ENCODE results near the gene PLCD1.
"Not testable (repeated sequence)": the region's sequence is repeated elsewhere in the genome, so short reads cannot be mapped to it uniquely, and the experiment has no call there.

The PLCD1 gene

DNA sequence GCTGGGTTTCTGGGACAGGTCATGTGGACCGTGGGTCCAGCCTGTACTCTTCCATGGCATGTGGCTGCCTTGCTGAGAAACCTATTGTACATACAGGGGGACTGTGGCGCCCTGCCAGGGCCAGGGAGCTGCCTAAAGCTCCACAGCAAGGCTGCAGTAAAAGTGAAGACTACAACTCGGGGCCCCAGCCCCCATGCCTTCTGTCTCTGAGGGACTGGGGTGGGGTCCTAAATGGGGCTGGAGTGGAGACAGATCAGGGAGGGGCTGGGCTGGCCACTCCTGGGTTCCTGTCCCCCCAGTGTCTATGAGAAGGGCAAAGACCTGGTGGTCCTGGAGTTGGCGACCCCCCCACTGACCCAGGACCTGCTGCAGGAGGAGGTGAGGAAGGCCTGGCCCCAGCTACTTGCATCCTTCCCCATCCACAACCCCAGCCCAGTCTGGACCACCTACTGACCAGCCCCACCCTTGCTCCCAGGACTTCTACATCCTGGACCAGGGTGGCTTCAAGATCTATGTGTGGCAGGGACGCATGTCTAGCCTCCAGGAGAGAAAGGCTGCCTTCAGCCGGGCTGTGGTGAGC, 31.6 kb downstream of the PLCD1 start:
- no peak for DNase-seq

DNA sequence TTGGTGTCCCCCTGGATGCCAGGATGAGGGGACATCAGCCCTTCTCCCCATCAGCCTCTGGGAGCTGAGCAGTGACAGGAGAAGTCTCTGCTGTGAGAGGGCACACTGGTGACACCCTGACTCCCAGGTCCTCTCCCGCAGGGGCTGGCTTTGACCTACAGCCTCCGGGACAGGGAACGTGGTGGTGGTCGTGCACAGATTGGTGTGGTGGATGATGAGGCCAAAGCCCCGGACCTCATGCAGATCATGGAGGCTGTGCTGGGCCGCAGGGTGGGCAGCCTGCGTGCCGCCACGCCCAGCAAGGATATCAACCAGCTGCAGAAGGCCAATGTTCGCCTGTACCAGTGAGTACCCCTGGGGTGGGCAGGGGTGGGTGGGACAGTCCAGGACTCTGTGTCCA, 32.1 kb downstream of the PLCD1 start:
- no peak for DNase-seq

DNA sequence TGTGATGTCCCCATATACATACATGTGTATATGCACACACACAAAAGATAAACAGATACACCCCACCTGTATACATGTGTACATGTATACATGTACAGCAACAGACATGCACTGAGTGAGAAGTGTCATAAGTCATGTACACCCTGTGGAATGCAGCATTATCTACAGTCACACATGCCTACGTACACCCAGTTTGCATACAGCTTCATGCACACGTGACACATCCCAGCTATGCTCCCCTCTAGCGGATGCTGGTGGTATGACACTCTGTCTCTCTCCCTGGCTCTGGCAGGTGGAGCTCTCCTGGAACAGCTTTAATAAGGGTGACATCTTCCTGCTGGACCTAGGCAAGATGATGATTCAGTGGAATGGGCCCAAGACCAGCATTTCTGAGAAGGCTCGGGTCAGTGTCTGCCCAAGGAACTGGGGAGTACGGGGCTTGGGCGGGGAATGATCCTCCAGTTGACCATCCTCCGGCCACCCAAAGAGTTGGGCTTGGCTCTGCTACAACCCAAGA, 32.6 kb downstream of the PLCD1 start:
- no peak for DNase-seq

DNA sequence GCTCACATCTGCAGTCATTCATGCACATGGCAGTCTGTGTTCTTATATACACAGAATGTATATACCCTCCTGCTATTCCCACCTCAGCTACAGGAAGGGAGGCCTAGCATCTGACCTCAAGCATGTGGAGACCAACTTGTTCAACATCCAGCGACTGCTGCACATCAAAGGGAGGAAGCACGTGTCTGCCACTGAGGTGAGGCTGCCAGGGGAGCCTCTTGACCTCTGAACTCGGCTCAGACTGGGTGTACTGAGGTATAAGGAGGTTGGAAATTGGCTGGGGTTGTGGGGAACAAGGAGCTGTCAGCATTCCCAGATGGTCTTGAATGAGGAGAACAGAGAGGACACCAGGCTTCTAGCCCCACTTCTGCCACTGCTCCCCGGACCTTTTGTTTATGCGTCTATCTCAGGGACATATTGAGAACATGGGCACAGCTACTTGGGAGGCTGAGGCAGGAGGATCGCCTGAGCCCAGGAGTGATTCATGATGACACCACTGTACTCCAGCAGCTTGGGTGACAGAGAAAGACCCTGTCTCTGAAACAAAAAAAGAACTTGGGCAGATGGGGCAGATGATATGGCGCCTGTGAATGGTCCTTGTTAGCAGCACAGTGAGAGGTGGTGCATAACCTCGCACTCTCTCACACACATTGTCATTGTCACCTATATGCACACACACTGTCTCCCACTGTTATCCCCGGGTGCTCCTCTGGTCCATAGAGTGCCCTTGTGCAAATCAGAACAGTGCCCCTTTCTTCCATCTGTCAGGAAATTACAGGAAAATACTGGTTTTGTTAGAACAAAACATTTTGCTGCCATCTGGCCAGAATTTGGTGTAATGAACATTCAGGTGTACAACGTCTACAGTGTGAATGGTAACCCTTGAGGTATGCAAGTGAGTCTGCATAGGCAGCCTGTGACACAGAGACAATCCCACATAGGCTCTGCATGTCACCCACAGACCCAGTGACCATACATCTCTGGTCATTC, 33.5 kb downstream of the PLCD1 start:
- no peak for DNase-seq

DNA sequence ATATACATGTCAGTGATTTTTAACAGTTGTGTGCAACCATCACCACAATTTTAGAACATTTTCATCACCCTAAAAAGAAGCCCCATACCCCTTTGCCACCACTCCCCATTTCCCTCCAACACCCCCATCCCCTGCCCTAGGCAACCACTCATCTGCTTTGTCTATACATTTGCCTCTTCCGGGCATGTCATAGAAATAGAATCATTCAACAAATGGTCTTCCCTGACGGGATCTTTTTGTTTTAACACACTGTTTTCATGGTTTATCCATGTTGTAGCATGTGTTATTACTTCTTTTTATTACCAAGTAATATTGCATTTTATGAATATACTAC, 34.8 kb downstream of the PLCD1 start:
- no peak for DNase-seq

DNA sequence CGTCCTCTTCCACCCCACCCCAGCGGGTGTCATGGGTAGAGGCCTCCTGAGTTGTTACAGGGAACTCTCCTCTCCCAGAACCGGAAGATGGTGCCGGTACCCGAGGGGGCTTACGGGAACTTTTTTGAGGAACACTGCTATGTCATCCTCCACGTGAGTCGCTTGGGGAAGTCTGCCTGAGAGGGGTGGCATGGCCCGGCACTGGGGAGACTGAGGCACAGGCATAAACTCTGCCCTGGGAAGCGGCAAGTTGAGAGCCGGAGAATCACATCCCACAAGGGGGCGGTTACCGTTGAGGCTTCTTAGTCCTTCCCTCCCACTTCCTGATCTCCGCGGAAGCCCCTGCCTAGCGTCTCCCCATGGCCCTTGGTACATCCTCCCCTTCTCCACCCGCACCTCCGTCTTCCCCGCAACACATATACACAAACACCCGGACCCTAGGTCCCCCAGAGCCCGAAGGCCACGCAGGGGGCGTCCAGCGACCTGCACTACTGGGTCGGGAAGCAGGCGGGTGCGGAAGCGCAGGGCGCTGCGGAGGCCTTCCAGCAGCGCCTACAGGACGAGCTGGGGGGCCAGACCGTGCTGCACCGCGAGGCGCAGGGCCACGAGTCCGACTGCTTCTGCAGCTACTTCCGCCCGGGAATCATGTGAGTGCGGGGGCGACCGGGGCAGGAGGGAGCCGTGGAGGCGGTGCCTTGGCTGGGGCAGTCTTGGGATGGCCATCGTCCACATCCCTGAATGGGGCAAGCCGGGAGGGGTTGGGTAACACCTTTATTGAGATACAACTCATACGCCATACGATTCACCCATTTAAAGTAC, 35.4 kb downstream of the PLCD1 start:
- DNase-seq, result no peak

DNA sequence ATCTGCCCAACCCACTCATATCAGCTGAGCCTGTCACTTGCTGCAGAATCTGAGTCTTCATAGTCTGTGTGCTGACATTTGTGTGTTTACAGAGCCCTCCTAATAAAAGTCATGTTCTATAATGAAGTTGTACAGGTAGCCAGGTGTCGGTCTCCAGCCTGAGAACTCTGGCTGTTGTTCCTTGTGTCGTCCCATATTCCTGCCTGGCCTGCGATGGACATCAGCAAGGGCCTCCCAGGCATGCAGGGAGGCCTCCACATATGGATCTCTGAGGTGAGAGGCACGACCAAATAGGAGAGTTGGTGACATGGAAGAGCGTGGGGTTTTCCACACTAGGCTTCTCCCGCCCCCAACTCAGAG, 36.0 kb downstream of the PLCD1 start:
- no peak for DNase-seq

DNA sequence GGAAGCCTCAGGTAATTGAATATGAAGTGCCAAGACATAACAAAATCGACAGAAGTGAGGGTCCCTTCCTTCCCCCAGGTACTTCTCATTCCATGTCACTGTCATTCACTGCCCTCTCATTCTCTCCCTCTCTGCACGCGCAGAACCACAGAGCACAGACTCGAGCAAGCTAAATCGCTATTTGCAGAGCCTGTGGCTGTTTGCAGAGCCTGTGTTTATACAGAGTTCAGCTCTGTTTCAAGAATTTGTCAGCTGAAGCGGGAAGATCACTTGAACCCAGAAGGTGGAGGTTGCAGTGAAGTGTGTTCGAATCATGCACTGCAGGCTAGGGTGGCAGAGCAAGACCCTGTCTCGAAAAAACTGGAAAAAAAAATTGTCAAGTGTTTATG, 36.4 kb downstream of the PLCD1 start:
- DNase-seq, result no peak

DNA sequence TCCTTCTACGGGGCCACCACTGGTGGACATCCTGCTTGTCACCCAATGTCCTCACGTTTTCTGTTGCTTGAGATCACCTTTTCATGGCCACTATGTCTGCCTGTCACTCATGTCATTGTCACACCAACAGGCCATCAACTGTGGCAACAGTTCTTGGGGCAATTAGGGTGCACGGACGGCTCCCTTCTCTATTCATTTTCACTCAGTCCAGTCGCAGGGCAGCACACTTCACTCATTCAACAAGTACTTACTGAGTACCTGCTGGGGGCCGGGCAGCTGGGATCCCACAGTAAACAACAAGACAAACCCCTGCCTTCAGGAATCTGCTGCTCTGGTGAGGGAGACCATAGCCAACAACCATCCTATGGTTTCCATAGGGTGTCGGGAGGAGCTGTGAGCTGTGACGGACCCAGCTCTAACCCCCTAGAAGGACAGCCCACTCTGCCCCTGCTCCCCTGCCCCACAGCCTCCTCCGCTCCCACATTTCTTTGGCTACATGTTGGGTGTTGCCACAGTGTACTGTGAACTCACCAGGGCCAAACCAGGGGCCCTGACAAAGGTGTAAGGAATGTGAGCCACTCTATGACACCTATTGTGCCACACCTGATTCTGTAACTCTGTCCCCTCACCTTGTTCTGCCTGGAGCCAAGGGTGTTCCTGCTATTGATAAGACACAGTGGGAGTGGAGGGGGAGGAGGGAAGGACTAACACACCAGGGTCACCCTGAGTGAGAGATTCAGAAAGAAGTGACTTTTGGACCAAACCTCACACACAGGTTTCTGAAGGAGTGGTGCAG, 37.0 kb downstream of the PLCD1 start:
- no peak for DNase-seq

DNA sequence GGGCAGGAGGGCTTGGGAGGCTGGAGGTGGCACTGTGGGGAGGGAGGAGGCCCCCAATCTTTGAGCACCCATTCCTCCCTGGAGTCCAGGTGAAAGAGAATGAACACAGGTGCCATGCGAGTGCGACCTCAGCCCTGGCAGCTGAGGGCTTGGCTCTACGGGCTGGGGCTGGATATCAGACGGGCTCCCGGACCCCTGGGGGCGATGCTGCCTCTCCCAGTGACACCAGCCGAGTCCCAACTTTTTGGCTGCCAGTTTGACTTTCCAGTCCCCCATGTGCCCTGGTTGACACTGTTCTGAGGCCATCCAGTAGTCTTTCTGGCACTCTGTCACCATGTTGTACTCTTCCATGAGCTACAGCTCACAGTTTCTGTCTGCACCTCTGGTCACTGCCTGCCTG, 37.6 kb downstream of the PLCD1 start:
- DNase-seq, result no peak

DNA sequence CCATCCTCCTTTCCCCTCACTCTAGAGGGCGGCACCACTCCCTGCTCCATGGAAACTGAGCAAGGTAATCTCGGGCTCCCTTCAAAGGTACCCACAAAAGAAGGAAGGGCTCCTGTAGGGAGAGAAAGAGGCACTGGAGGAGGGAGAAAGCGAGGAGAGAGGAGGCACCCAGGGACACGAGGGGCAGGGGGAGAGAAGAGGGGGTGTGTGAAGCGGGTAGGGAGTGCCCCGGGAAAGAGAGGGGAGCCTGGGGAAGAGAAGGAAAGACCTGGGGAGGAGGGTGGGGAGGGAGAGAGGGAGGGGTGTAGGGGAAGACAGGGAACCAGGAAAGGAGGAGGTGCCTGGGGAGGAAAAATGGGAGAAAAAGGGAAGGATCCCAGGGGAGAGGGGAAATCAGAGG, 38.3 kb downstream of the PLCD1 start:
- DNase-seq, result no peak

DNA sequence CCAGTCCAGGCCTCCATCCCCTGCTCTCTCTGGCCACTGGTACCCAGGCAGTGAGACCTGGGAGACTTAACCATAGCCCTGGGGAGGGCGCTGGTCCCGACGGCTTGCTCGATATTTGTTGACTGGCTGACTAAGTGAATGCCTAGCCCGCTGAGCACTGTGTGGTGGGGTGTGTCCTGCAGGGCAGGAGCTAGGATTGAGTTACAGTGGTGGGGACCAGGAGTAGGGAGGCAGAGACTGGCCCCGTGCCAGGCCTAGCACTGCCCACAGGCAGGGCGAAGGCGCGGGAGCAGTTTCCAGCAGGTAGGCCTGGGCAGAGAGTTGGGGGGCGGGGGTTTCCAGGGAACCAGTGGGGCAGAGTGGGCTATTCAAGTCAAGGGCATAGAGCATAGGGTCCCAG, 38.9 kb downstream of the PLCD1 start, which contains the start of gene VILL:
Gene VILL, plus strand, starts transcription at position 260 of the 400 bp plus-strand sequence. CDS start 2,887 bp downstream, outside the sequence.
- DNase-seq, result peak; percentile 52

DNA sequence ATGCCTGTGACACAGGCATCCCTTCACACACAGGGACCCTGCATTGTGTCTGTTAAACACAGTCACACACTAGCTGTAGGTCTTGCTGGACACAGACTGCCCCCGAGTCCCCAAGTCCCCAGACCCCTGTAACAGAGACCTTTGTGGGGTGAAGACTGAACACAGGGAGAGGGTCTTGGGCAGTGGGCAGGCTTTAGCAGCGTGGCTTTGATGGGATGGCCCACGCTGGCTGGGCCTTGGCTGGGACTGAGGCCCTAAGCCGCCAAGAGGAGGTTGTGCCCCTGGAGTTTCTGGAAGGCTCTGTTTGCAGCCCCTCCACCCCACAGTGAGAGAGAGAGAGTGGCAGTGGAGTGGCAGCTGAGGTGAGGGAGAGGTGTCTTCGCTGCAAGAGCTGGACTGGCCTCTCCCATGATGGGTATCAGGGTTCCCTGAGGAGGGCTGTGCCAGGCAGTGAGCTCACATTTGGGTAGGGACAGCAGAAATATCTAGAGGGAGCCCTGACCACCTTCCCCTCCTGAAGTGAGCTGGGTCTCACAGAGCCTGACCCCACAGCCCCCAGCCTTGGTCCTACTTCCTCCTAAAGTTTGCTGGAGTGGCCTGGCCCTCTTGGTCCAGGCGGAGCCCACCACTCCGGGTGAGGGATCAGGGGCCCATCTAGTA, 39.5 kb downstream of the PLCD1 start:
- DNase-seq, result no peak

DNA sequence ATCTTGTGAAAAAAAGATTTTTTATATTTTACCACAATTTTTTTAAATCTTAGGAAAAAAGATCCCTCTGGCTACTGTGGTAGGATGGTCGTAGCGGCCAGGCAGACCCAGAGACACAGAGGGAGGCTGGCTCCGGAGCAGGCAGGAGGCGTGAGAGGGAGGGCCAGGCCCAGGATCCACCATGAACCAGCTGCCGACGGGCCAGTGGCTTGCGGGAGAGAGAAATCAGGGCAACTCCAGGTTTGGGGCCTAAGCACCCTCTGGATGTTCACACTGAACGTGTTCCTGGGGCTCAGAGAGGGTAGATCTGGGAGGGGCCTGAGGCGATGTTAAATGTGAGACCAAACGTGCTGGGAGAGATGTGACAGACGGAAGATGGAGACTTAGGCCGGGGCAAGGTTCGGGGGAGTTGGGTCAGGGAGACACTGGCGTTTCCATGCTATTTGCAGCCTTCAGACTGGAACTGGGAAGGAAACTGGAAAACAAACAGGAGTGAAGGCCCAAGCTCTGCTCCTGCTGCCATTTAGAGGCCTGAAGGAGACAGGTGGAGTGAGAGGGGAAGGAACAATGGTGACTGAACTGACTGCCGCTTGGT, 40.4 kb downstream of the PLCD1 start:
- no peak for DNase-seq

DNA sequence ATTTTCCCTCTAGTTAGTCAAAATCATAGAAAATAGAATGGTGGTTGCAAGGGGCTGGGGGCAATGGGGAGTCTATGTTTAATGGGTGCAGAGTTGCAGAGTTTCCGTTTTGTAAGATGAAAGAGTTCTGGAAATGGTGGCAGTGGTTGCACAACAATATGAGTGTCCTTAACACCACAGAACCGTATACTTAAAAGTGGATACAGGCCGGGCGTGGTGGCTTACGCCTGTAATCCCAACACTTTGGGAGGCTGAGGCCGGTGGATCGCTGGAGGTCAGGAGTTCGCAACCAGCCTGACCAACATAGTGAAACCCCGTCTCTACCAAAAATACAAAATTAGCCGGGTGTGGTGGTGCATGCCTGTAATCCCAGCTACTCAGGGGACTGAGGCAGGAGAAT, 41.1 kb downstream of the PLCD1 start:
- DNase-seq, result not testable (repeated sequence)

DNA sequence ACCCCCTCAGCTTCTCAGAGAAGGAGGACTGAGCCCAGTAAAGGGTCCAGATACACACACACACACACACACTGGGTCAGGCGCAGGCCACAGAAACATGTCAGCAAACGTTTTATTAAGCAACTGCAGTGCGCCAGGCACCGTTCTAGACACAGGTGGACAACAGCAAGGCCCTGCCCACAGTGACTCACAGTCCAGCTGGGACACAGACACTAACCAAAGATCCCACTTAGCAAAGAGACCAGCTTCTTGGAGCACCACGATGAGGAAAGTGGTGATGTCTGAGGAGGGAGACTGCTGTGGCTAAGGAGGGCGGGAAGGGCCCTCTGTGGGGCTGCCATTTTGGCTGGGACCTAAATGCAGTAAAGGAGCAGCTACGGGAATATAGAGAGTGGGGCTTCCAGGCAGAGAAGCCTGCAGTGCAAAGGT, 41.7 kb downstream of the PLCD1 start:
- DNase-seq, result no peak

DNA sequence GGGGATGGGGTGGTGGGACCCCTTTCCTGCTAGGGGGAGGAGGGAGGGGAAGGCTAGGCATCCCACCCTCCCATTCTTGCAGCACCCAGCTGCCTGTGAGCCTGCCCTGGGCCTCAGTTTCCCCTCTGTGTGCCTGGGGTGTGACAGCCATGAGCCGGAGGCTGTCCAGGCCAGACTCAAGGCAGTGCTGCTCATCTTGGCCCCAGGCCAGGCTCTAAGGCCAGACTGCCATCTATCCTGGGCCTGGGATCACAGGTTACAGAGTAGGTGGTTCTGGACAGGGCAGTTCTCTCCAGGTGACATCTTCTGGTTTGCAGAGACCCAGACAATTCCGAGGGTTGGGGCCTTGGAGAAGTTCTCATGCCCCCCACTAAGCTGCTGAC, 42.1 kb downstream of the PLCD1 start:
- no peak for DNase-seq

DNA sequence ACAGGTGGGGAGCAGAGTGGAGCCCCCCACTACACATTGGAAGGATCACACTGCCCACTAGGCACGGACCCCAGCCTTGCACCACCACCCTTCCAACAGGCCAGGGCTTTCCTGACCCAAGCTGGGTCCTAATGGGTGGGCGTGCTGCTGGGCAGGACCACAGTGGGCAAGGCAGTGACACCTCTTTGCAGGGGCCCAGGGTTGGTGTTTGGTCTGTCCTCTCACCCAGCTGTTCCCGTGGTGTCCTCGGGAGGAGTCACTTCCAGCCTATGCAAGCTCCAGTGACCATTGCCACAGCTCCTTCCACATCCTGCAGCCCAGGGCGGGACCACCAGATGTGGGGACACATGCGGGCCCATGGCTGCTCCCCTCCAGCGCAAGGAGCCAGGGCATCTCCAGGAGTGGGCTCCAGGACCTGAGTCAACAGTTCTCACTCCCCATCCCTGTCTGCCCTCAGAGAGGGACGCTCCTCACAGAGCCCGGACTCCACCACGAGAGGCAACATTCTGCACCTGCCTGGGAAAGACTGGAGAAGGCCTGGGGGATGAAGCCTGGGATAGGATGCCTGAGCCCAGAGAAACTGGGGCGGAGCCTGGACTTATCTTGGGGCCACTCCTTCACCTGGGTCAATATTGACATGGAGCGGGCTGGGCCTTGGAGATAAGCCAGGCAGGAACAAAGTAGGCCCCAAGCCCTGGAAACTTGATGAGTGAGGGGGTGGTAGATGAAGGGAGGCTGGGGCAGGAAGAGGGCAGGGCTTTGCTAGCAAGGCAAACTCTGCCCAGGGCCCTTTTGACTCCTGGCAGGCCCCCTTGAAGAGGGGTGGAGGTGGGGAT, 42.7 kb downstream of the PLCD1 start:
- DNase-seq, result peak; percentile 10

DNA sequence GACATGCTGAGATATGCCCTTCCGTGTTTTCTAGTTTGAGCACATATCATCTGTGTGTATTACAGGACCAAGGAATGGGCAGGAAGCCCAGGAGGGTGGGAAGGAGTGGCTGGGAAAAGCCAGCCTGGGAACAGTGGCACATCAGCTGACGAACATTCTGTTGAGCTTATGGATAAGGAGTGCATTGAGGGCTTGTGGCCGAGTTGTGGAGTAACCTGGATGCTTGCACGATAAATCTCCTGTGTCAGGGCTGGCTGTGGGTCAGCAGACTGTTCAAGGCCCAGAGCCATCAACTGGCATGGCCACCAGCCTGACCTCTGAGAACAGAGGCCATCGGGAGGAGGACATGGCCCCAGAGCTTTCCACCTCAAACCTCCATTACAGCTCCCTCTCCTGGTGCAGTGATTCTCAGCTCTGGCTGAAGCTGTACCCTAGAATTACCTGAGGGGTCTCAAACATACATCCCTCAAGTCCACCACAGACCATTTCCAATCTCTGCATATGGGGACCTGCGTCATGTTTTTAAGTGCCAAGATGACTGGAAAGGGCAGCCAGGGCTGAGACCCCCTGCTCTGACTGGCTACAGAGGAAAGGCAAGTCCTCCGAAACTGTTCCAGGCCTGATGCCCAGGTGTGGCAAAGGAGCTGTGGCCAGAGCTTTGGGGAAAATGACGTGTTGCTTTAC, 43.7 kb downstream of the PLCD1 start:
- DNase-seq, result no peak

DNA sequence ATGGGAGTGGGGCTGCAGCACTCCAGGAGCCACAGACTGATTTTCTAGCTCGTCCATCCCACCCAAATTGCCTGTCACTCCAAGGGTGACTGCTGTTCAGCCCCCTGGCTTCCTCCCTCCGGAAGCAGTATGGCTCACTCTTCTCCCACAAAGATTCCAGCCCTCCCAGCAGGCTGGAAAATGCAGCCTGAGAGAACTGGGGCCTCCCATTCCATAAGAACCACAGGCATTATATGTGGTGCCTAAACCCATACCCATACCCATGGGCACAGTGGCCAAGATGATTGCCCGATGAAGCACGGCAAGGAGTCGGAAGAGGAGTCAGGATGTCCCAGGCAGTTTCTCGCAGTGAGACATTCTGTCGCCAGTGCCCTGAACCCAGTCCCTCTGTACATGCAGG, 44.8 kb downstream of the PLCD1 start:
- DNase-seq, result no peak
